Germinal center (tissue), 1 donor: ENCODE measurements around the gene MRAP.

Experiments used
- DNase-seq: peaks from one replicate; pipeline ENCODE4 v3.0.0; 2012; ENCODE audit warnings: mixed read lengths, low spot score

Gene MRAP

DNA sequence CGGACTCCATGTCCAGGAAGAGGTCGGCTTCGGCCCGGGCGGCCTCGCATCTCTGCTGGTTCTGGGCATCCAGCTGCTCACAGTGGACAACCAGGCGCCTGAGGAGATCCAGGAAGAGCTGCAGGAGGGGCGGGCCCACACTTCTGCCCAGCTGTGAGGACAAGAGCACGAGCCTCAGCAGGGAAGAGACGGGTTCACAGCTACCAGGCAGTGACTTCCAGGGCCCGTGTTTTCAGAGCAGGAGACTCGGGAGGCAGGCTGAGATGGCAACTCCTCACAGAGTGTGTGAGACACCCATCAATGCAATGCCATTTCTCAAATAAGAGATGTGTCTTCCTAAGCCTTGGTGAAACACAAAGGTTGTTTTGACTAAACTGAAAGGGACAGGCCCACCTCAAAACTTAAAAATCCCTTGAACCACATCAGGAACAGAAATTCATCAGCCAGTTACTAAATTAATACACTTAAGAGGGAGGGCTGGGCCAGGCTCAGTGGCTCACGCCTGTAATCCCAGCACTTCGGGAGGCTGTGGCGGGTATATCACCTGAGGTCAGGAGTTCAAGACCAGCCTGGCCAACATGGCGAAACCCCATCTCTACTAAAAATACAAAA, 50.8 kb downstream of the MRAP start:
- no peak for DNase-seq

GRCh38 chr21:32350211-32350980, 51.7 kb downstream of the MRAP start:
- no peak for DNase-seq

- no peak for DNase-seq
Observed at GRCh38 chr21:32350981-32351380, 52.3 kb downstream of the MRAP start.

DNA sequence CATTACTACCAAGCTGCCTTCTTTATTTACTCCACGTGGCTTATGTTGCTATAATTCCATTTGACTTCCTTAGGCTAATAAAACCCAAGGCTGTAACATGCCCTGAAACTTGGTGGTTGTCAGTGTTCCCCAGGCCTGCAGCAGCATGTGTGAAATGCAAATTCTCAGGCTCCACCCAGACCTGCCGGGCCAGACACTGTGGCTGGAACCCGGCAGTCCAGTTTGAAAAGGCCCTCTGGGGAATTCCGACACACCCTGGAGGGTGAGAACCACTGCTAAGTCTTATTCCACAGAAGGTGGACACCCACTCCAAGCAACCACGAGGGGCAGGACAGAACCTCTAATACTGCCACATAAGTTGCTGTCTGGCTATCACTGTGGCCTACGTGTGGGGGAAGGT, 52.8 kb downstream of the MRAP start:
- no peak for DNase-seq

DNA sequence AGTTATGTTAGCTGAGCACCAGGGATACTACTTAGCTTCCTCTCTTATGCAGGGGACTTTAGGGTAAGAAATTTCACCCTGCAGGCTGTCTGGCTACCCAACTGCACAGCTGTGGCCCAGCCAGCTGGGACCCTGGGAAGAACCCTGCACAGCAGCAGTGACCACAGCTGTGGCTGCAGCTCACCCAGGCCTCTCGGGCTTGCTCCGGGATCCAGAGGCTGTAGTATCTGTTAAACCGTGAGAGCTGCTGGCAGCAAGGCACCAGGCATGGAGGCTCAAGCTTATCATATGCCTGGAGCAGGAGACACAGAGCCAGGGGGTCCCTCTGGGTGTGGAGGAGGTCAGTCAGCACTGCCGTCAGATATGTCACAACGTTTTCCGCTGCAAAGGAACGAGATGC, 53.9 kb downstream of the MRAP start:
- DNase-seq, result no peak

DNA sequence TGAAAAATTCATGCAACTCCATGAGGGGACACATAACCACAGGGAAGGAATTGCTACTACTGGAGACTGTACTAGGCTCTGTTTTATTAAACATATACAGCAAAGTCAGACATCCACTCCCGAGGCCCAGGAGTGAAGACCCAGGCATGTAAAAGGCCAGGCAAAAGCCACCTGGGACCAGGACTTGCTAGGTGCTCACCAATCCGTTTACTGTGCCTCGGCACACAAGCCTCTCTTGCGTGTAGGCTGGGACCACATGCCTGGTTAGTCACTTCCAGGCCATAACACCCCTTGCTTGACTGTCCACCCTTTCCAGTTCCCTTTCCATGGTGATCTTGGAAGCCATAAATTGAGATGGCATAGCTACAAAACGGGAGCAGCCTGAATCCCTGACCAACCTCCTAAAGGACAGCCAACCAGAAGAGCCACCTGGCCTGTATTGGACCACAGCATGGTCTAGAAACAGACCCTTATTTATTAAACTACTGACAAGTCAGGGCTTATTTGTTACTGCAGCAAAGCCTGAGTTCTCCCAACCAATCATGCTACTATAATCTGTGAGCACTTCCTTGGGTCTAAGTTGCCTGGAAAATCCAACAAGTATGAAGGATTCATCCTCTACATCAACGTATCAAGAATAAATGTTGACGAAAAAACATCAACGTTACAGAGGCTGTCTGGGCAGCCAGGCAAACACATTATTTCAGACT, 54.5 kb downstream of the MRAP start:
- DNase-seq, result no peak

- no peak for DNase-seq
Observed at GRCh38 chr21:32356874-32357395, 58.3 kb downstream of the MRAP start.

DNA sequence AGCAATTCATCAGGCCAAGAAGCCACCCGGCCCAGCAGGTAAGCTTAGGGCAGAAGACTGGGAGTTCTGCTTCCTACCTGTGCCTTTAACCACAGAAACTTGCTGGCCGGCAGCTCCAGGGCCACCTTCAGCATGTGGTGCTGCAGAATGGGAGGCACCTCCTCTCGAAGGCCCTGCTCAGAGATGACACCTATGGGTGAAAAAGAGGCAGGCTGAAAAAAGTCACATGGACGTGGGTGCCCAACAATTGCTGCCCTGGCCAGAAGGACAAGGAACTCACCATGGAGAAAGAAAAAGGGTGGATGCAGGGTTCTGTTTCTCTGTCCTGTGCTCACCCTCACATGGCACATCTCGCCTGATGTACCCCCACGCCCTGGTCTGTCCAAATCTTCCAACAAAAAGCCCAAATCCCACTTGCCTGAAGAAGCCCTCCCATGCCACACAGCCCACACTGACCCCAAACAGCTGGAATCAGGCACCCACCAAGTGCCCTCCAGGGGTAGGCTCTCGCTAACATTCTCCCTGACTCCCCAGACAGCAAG, 61.1 kb downstream of the MRAP start:
- no peak for DNase-seq

- no peak for DNase-seq
Observed at GRCh38 chr21:32360401-32360975, 61.8 kb downstream of the MRAP start.
